SU-DHL-6 (cell line): ENCODE measurements around the gene NHSL2.

Experiments
- CTCF ChIP-seq: fragments of 200-600 bp; sonication (generic); IDR thresholded peaks from one replicate; pipeline ENCODE4 v1.5.1; 2017; ENCODE audit warnings: antibody characterized with exemption, mild to moderate bottlenecking, low read length, moderate library complexity; ENCODE audit not compliant: insufficient read depth, poor library complexity, severe bottlenecking
- EZH2phosphoT487 ChIP-seq: fragments of 200-600 bp; sonication (generic), shearing (Covaris generic); conservative IDR thresholded peaks from 2 replicates; pipeline ENCODE4 v1.6.1; 2018; ENCODE audit warnings: mild to moderate bottlenecking, antibody characterized with exemption, low read length, moderate library complexity, mixed read lengths

- no peak for TF ChIP-seq CTCF
- no peak for TF ChIP-seq EZH2phosphoT487
Observed at GRCh38 chrX:72143609-72143907, 232.9 kb downstream of the NHSL2 start.
